Glomerular visceral epithelial cell (primary cell): Measurements from ENCODE around the gene NBEAL2.
A peak's percentile ranks its signal among the peaks of the same experiment; 100 is the strongest.

Experiments
- DNase-seq: peaks from one replicate; pipeline ENCODE4 v3.0.0-alpha.2; 2016; ENCODE audit errors: extremely low spot score

The NBEAL2 gene

DNA sequence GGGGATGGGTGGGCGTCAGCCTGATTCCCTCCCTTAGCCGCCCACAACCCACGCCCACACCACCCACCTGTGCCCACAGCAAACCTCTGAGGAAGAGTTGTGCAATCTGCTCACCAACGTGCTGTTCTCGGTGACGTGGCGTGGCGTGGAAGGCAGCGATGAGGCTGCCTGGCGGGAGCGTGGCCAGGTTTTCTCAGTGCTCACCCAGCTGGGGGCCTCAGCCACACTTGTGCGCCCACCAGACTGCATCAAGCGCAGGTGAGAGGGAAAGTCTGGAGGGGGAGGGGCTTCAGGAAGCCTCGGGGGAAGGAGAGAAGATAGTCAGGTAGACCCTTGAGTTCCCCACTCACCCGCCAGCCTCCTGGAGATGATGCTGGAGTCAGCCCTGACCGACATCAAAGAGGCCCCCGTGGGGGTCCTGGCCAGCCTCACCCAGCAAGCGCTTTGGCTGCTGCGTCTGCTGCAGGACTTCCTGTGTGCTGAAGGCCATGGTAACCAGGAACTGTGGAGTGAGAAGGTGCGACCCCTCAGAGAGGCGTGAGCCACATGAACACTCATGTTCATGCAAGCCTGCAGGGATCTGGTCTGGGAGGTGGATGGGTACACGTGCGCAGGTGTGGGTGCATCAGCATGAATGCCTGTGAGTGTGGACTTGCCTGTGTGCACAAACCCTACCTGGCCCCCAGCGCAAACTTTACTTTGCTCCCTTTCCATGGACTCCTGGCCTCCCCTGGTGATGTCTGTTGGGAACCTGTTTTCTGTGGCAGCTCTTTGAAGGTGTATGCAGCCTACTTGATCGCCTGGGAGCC is 21.7 kb downstream of the NBEAL2 start:
- DNase-seq: no peak

DNA sequence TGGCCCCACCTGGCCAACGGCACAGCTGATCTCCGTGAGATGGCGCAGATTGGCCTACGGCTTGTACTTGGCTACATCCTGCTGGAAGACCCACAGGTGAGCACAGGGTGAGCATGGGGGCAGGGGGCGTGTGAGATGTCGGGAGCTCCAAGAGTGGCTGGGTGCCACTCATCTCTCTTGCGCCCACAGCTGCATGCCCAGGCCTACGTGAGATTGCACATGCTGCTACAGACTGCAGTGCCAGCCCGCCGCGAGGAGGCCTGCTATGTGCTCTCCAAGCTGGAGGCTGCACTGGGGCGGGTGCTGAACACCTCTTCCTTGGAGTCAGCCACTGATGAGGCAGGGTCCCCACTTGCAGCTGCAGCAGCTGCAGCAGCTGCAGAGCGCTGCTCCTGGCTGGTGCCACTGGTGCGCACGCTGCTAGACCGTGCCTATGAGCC is 22.3 kb downstream of the NBEAL2 start:
- no peak for DNase-seq

DNA sequence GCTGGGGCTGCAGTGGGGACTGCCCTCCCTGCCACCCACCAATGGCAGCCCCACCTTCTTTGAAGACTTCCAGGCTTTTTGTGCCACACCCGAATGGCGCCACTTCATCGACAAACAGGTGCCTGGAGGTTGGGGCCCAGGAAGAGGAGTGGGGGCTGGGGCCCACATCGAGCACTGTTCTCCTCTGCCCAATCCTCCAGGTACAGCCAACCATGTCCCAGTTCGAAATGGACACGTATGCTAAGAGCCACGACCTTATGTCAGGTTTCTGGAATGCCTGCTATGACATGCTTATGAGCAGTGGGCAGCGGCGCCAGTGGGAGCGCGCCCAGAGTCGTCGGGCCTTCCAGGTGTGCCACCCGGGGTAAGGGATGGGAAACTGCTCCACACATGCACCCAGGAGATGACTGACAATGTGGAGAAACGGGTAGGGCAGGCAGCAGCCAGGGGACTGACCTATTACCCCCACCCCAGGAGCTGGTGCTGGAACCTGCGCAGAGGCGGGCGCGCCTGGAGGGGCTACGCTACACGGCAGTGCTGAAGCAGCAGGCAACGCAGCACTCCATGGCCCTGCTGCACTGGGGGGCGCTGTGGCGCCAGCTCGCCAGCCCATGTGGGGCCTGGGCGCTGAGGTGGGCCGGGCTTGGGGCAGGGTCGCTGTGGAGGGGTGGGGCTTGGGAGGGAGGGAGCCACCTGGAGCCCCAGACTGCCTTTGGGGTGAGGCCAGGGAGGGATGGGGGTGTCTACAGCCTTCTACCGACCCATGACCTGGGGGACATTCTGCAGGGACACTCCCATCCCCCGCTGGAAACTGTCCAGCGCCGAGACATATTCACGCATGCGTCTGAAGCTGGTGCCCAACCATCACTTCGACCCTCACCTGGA is 22.9 kb downstream of the NBEAL2 start:
- no peak for DNase-seq

DNA sequence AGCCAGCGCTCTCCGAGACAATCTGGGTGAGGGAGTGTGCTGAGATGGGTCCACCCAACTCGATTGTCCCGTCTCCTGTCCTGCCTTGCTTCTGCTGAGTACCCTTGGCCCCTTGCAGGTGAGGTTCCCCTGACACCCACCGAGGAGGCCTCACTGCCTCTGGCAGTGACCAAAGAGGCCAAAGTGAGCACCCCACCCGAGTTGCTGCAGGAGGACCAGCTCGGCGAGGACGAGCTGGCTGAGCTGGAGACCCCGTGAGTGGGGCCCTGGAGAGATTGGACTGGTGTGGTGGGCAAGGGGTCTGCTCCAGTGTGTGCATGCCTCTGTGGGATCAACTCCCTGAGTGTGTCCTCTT is 23.6 kb downstream of the NBEAL2 start:
- no peak for DNase-seq

DNA sequence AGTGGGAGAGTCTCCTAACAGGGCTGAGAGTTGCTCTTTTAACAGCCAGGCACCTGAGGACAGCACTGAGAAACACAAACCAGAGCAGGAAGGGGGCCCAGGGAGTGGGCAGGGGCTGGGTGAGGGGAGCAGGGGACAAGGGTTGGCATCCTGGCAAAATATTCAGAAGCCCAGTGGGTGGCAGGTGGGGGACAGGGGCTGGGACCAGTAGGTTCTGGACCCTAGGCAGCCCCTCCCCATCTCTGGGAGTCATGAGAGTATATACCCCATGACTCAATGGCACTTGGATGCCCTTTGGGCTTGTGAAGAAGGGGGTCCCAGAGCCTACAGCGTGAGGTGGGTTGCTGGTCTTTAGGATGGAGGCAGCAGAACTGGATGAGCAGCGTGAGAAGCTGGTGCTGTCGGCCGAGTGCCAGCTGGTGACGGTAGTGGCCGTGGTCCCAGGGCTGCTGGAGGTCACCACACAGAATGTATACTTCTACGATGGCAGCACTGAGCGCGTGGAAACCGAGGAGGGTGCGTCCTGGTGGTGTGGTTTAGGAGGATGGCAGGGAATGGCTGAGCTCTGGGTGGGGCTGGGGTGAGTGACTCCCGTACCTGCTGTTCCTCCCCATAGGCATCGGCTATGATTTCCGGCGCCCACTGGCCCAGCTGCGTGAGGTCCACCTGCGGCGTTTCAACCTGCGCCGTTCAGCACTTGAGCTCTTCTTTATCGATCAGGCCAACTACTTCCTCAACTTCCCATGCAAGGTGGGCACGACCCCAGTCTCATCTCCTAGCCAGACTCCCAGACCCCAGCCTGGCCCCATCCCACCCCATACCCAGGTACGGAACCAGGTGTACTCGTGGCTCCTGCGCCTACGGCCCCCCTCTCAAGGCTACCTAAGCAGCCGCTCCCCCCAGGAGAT is 24.2 kb downstream of the NBEAL2 start:
- no peak for DNase-seq

DNA sequence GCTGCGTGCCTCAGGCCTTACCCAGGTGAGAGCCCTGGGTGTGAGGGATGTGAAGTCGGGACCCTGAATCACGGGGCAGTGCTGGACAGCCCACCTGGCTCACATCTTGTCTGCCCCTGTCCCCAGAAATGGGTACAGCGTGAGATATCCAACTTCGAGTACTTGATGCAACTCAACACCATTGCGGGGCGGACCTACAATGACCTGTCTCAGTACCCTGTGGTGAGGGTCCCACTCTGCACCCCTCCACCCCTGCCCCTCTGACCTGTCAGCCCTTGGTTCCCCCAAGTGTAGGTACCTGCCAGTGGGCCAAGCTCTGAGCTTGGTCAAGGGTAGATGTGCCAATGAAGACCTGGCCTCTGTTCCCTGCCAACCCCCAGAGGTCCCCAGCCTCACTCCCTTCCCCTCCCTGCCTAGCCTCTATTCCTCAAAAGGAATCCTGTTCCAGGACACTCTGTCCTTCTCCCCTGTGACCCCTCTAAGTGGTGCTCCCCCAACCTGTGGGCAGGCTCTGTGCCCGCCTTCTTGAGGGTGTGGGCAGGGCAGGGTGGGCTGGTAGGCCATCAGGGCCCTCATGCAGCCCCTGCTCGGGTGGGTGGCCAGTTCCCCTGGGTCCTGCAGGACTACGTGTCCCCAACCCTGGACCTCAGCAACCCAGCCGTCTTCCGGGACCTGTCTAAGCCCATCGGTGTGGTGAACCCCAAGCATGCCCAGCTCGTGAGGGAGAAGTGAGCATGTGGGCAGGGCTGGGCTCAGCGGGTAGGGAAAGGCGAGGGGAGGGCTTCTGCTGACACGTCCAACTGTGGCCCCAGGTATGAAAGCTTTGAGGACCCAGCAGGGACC is 25.1 kb downstream of the NBEAL2 start:
- DNase-seq: no peak

DNA sequence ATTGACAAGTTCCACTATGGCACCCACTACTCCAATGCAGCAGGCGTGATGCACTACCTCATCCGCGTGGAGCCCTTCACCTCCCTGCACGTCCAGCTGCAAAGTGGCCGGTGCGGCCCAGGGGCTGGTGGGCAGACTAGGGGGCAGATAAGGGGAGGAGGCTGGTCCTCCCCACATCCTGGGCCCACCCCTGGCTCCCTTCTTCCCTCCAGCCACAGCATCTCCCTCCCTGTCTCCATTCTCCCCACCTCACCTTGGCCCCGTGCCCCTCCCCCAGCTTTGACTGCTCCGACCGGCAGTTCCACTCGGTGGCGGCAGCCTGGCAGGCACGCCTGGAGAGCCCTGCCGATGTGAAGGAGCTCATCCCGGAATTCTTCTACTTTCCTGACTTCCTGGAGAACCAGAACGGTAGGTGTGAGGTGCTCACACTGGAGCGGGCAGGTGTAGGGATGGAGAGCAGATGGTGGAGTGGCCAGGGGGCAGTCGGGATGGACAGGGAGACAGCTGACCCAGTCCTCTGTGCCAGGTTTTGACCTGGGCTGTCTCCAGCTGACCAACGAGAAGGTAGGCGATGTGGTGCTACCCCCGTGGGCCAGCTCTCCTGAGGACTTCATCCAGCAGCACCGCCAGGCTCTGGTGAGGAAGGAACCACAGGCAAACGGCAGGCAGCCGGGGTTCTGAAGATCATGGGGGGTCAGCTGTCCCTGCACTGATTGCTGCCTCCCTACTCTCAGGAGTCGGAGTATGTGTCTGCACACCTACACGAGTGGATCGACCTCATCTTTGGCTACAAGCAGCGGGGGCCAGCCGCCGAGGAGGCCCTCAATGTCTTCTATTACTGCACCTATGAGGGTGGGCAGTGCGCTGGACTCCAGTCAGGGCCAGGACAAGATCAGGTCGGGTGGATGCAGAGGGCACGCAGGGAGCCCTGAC is 26.0 kb downstream of the NBEAL2 start:
- DNase-seq: no peak

DNA sequence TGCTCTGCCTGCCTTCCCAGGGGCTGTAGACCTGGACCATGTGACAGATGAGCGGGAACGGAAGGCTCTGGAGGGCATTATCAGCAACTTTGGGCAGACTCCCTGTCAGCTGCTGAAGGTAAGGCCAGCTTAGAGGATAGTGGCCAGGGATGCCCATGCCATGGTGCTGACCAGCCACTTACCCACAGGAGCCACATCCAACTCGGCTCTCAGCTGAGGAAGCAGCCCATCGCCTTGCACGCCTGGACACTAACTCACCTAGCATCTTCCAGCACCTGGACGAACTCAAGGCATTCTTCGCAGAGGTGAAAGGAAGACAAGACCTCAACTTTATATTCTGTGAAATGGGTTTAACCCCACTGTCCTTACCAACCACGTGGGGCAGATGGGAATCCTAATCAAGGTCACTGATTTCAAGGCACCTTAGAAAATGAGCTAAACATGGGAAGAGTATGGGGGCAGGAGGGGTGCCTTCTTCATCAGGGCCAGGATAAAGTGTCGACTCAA is 26.7 kb downstream of the NBEAL2 start:
- DNase-seq: no peak

DNA sequence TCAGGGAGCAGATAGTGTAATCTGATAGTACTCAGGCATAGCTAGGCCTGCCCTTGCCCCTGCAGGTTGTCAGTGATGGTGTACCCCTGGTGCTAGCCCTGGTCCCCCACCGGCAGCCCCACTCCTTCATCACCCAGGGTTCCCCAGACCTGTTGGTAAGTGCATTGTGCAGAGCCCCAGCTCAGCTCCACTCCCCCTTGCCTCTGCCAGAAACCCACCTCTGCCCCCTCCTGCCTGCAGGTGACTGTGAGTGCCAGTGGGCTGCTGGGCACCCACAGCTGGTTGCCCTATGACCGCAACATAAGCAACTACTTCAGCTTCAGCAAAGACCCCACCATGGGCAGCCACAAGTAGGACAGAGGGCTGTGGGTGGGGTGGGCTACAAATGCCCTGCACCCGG is 27.5 kb downstream of the NBEAL2 start:
- no peak for DNase-seq

DNA sequence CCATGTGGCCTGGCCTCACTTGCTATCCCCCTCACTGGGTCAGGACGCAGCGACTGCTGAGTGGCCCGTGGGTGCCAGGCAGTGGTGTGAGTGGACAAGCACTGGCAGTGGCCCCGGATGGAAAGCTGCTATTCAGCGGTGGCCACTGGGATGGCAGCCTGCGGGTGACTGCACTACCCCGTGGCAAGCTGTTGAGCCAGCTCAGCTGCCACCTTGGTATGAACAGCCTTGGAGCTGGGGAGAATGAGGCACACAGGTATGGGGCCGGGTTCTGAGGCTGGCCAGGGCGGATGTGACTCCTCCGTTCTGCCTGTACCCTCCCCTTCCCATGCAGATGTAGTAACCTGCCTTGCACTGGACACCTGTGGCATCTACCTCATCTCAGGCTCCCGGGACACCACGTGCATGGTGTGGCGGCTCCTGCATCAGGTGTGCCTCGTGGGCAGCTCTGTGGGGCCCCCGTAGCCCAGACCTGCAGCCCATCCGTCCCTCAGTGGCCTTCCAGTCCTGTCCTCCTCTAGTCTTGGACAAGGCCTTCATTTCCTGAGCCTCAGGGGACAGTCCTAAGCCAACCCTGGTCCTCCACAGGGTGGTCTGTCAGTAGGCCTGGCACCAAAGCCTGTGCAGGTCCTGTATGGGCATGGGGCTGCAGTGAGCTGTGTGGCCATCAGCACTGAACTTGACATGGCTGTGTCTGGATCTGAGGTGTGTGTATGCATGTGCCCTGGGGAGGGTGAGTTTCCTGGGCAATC is 28.2 kb downstream of the NBEAL2 start:
- no peak for DNase-seq

DNA sequence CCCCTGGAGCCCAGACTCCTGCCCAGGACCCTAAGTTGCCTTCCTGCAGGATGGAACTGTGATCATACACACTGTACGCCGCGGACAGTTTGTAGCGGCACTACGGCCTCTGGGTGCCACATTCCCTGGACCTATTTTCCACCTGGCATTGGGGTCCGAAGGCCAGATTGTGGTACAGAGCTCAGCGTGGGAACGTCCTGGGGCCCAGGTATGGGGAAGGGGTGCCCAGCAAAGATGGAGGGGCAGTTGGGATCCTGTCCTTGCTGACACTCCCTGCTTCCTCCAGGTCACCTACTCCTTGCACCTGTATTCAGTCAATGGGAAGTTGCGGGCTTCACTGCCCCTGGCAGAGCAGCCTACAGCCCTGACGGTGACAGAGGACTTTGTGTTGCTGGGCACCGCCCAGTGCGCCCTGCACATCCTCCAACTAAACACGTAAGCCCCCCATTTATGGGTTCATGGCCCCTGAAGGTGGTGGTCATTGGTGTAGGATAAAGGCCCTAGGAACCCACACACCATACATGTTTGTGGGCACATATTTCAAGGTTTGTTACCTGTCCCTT is 28.8 kb downstream of the NBEAL2 start:
- DNase-seq: no peak

DNA sequence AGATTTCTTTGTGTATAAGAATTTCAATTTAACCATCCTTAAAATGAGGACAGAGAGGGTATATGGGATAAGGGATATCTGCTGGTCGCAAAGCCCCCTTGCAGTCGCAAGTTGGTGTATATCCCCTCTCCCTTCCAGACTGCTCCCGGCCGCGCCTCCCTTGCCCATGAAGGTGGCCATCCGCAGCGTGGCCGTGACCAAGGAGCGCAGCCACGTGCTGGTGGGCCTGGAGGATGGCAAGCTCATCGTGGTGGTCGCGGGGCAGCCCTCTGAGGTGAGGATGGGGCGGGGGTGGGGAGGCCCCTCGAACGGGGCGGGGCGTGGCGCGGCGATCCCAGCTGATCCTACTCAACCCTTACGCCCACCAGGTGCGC is 29.4 kb downstream of the NBEAL2 start:
- no peak for DNase-seq

DNA sequence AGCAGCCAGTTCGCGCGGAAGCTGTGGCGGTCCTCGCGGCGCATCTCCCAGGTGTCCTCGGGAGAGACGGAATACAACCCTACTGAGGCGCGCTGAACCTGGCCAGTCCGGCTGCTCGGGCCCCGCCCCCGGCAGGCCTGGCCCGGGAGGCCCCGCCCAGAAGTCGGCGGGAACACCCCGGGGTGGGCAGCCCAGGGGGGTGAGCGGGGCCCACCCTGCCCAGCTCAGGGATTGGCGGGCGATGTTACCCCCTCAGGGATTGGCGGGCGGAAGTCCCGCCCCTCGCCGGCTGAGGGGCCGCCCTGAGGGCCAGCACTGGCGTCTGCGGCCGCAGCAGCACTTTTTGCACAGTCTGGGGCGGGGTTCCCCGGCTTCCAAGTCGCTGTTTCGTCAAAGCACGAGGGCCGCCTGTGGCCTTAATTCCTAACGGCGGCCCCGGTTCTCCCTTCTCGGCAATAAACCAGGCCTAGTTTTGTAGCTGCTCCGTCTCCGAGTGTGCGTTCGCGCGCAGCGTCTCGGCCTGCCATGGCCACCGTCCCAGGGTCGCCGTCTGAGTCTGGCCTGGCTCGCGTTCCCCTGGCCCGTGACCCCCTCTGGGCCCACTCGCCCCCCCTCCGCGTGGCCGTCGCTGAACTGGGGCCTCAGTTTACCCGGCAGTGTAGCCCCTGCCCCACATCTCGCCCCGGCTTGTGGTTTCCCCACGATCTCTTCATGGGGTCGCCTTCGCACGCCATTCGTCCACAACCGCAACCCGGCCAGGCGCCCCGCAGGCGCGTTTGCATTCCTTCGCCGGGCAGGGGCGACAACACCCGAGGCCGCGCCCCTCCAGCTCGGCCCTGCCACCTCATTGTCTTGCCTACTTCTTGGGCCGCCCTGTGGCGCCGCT is 30.0 kb downstream of the NBEAL2 start:
- peak; percentile 88 for DNase-seq

DNA sequence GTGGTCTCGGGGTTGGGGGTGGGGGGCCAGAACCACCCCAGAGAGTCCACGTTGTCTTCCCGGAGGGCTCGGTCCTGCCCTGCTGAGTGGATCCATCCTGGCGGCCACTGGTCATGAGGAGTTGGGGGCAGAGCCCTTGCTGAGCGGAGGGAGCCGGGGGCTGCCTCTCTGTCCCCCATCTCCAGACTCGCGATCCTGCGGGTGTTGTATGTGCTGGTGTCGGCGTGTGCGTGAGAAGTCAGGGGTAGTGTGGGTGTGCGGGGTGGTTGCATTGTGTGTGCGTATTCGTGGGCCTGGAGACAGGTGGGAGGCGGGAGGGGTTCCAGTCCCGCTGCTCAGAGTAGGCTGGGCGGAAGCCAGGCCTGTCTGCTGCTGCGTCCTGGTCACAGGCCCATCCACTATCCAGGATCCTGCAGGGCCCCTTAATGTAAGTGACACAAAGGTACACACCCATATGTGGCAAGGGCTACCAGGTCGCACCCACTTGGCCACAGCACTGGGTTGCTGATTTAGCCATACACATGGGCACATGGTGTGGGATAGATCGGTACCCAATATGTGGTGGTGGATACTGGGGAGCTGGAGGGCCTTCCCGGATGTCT is 30.7 kb downstream of the NBEAL2 start:
- DNase-seq: no peak

DNA sequence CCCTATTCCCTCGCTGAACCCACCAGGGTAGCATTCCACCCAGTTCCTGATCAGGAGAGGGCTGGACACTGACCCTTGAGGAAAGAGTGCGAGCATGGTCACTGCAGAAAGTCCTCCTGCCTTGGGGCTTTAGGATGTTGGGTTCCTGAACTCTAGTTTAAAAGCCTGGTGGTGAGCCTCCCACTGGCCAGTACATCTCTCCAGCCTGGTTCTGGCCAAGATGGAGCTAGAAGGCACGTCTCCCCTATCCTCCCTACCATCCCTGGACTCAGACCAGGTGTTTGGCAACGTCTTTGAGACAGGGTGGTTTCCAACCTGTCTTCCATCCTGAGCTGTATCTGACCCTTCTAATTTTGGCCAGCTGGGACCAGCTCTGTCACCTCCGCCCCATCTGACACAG is 31.4 kb downstream of the NBEAL2 start:
- no peak for DNase-seq

DNA sequence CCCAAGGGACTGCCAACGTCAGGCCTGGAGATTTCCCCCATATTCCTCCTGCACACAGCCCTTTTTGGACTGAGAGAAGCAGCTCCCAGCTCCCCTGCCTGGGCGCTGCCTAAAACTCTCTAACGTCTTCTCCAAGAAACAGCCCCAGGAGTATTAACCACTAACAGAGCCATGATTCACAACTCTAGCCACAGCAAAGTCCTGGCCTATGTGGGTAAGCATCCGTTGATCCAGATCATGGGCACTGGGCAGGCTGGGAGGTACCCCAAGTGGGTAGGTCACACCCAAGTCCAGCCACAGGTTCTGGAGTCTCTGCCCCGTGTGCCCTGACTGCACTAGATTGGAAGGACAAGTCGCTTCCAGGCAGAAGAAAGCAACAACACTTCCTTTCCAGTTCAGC is 31.9 kb downstream of the NBEAL2 start:
- DNase-seq: no peak
